ENCODE results near the gene PDAP1. TPM values are rescaled to one million over a fixed set of nuclear protein-coding genes. Genes with fewer than 3 reads are reported as not detected.
A peak's percentile ranks its signal among the peaks of the same experiment; 100 is the strongest.

Gene PDAP1
- total and polyA plus RNA-seq, 2 of the 13 experiments (the other 11 are each of a cell fraction or from before 2014, with no cell fraction given) = 13.0 to 100 TPM

DNA sequence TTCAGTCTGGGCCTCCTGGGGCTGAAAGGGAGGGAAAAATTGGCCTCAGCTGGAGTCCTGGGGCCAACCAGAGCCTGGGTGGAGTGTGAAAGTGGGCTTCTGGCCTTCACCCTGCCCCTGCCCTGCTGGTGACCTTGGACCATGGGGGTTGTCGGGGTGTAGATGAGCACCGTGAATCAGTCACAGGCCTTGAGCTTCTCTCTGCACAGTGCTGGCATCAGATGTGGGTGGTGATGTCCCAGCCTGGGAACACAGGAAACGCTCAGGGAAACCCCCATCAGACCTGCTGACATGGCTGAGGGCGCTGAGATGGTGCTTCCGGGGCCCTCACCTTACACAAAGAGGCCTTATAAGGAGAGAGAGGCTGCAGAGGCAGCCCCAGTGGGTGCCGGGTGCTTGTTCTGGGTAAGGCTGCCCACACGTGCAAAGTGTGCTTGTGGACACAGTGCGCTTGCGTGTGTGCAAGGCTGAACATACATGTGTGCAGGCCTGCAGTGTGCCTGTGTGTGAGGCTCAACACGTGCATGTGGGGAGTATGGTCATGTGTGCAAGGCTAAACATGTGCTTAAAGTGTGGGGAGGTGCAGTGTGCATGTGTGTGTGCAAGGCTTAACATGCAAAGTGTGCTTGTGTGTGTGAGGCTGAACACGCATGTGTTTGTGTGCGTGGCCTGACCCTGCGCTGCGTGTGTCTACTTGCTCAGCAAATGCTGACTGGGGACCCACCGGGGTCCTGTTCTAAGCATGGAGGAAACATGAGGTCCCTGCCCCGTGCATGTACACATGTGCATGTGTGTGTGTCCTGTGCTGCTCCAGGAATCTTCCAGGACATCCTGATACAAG lies 27.4 kb downstream of the PDAP1 start (continued):
- TF ChIP-seq RFX5 (IDR thresholded peaks at IDR 0.05; ENCODE audit: low read depth, low read length) (no peak), SALL2 (CRISPR knock-in tag; IDR thresholded peaks at IDR 0.05) (no peak), ATF7 (IDR thresholded peaks at IDR 0.05) (no peak), ATF7 (CRISPR knock-in tag; IDR thresholded peaks at IDR 0.05) (no peak), SNAPC2 (CRISPR knock-in tag; IDR thresholded peaks at IDR 0.05) (no peak), ZNF44 (CRISPR knock-in tag; IDR thresholded peaks at IDR 0.05) (no peak), POGZ (CRISPR knock-in tag; IDR thresholded peaks at IDR 0.05) (no peak), NFRKB (IDR thresholded peaks at IDR 0.05) (no peak), ZNF629 (CRISPR knock-in tag; conservative IDR thresholded peaks at IDR 0.05) (0 out of 2 replicates have a peak, but pooled peaks have one; percentile 7), POLR2A (IDR thresholded peaks at IDR 0.05; ENCODE audit: insufficient read depth in 1 of 2, low read depth in 2 of 2, low read length in 2 of 2) (peak in 1 of 2 experiments; percentile 21; a peak in 1 of 4 replicates), GABPB1 (CRISPR knock-in tag; IDR thresholded peaks at IDR 0.05) (peak; percentile 29; the same call in 1 of the 2 replicates), ZNF891 (CRISPR knock-in tag; IDR thresholded peaks at IDR 0.05) (no peak; the same call in 1 of the 2 replicates), SSRP1 (CRISPR knock-in tag; IDR thresholded peaks at IDR 0.05) (no peak), ZKSCAN1 (IDR thresholded peaks at IDR 0.05; ENCODE audit: low read length) (0 out of 2 replicates have a peak, but pooled peaks have one; percentile 20), ETV6 (CRISPR knock-in tag; conservative IDR thresholded peaks at IDR 0.05) (no peak), ZNF550 (CRISPR knock-in tag; IDR thresholded peaks at IDR 0.05; ENCODE audit: borderline replicate concordance) (no peak), ZNF724P (CRISPR knock-in tag; IDR thresholded peaks at IDR 0.05; ENCODE audit: borderline replicate concordance) (no peak), SALL1 (CRISPR knock-in tag; IDR thresholded peaks at IDR 0.05) (peak; percentile 34), ZNF350 (CRISPR knock-in tag; IDR thresholded peaks at IDR 0.05; ENCODE audit: borderline replicate concordance, low read depth) (peak; percentile 43; the same call in 1 of the 2 replicates), ZNF264 (CRISPR knock-in tag; IDR thresholded peaks at IDR 0.05) (no peak), ZNF678 (CRISPR knock-in tag; IDR thresholded peaks at IDR 0.05) (no peak), NFKBIZ (CRISPR knock-in tag; IDR thresholded peaks at IDR 0.05) (no peak), MAFG (CRISPR knock-in tag; IDR thresholded peaks at IDR 0.05) (no peak)
- TF ChIP-seq, protein P1, sequence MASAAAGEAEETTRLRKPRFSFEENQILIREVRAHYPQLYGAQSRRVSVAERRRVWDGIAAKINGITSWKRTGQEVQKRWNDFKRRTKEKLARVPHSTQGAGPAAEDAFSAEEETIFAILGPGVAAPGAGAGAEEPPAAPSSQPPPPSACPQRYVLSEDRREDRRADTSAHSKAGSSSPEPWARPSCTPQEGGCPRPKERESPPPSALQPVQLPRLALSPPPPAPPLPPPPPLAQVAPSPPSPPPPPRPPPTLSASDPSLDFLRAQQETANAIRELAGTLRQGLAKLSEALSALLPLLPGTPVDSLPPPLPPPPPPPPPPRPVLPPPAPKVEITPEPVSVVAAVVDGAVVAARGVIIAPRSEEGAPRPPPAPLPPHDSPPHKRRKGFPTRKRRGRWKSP (CRISPR knock-in tag; IDR thresholded peaks at IDR 0.05) = no peak
- TF ChIP-seq, protein P2, sequence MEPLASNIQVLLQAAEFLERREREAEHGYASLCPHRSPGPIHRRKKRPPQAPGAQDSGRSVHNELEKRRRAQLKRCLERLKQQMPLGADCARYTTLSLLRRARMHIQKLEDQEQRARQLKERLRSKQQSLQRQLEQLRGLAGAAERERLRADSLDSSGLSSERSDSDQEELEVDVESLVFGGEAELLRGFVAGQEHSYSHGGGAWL (CRISPR knock-in tag; IDR thresholded peaks at IDR 0.05) = no peak
